Tibial artery (tissue), 4 donors: ENCODE measurements around the gene GLIS1.

Experiments used
- DNase-seq, 2 donors: peaks; one replicate each; pipeline ENCODE4 v3.0.0-alpha.2; 2019
- H3K27ac ChIP-seq, 2 donors: fragments of 200-600 bp; sonication (generic) in 1 of 2; 1 replicate in 1 of 2; 2 replicates in 1 of 2; pipeline ENCODE4 v1.5.1; 2018 to 2019; ENCODE audit warnings: mild to moderate bottlenecking in 1 of 2
- H3K27me3 ChIP-seq, 2 donors: fragments of 200-600 bp; sonication (generic) in 1 of 2; one replicate each; pipeline versions ENCODE4 v1.5.1 to v1.6.0; 2016 to 2019
- H3K36me3 ChIP-seq, 3 donors: fragments of 200-600 bp; sonication (generic) in 2 of 3; one replicate each; pipeline ENCODE4 v1.5.1; 2016 to 2019; ENCODE audit warnings: mild to moderate bottlenecking in 2 of 3
- H3K4me1 ChIP-seq, 4 donors: fragments of 200-600 bp; sonication (generic) in 2 of 4; 1 replicate in 3 of 4; 2 replicates in 1 of 4; pipeline ENCODE4 v1.5.1; 2016 to 2019
- H3K4me3 ChIP-seq, 2 donors: fragments of 200-600 bp; sonication (generic) in 1 of 2; 1 replicate in 1 of 2; 2 replicates in 1 of 2; pipeline ENCODE4 v1.5.1; 2018 to 2019; ENCODE audit warnings: mild to moderate bottlenecking in 2 of 2
- H3K9me3 ChIP-seq, 3 donors: fragments of 200-600 bp; sonication (generic) in 1 of 3; one replicate each; pipeline ENCODE4 v1.5.1; 2016 to 2019
- intact Hi-C: fragments of 100-400 bp; cut with DNase I; formaldehyde crosslinking; loops from one replicate; pipeline ENCODE4 v1.15.0; 2023; ENCODE audit warnings: low total_unique reads
- TF ChIP-seq, protein P1 (sequence below), 2 experiments: fragments of 200-600 bp in 1 of 2; fragments of 450-650 bp in 1 of 2; IDR thresholded peaks; one replicate each; pipeline ENCODE4 v1.5.1; 2017 to 2019; ENCODE audit warnings: antibody characterized with exemption in 2 of 2, mild to moderate bottlenecking in 1 of 2, moderate library complexity in 1 of 2

GLIS1 gene

DNA sequence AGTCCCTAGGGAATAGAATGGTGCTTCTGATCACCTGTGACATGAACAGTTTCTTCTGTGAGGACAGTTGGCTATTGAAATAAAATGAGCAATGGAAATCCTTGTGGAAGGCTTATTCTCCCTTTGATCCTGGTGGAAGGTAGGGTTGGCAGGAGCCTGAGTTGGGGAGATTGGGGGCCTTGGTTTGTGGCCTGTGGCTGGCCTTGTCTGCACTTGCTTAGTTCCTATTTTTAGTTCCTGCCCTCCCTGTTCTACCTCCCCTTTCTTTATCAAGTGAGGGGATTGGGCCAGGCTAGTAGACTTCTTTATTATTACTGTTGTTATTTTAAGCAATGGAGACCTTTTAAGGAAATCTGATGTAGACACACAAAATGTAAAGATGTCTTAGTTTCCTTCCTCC lies 271.6 kb downstream of the GLIS1 start:
- no peak for DNase-seq
- TF ChIP-seq, protein P1, sequence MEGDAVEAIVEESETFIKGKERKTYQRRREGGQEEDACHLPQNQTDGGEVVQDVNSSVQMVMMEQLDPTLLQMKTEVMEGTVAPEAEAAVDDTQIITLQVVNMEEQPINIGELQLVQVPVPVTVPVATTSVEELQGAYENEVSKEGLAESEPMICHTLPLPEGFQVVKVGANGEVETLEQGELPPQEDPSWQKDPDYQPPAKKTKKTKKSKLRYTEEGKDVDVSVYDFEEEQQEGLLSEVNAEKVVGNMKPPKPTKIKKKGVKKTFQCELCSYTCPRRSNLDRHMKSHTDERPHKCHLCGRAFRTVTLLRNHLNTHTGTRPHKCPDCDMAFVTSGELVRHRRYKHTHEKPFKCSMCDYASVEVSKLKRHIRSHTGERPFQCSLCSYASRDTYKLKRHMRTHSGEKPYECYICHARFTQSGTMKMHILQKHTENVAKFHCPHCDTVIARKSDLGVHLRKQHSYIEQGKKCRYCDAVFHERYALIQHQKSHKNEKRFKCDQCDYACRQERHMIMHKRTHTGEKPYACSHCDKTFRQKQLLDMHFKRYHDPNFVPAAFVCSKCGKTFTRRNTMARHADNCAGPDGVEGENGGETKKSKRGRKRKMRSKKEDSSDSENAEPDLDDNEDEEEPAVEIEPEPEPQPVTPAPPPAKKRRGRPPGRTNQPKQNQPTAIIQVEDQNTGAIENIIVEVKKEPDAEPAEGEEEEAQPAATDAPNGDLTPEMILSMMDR (IDR thresholded peaks at IDR 0.05): no peak
- intact Hi-C loops: no loop called here

DNA sequence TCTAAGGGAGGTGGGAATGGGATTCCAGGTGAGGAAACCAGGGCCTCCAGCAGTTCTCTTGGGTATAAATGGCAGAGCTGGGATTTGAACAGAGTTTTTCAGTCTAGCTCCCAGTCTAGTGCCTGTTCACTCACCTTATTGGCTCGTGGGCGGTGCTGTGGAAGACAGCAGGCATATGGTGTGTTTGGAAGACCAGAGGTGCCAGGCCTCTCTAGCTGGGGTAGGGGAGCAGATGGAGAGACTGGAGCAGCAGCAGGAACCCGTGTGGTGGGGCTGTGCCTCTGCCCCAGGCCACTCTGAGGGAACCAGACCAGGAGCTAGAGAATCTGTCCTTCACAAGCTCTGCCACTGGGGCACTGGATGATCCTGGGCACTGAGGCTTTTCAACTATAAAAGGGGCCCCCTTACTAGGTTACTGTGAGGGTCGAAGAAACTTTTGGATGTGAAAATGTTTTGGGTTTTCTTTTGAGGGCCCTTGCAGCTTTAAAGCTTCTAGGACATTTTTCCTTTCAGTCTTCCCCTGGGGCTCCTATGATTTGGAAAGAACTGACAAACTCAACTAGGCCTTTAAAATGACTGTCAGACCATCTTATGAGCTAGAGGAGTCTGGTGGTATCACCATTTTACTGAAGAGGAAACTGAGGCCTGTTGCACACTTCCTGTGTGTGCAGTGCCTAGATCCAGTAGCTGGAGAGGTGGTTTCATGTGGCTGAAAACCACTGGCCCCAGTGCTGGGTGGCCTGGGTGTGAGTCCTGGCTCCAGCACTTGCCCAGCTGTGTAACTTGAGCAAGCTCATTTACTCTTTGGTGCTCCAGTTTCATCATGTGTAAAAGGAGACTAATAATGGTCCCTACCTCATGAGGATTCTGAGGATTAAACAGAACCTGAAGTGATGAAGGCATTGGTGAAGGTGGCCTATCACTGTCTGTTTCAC lies 273.7 kb downstream of the GLIS1 start:
- Histone ChIP-seq H3K4me1 (no peaks in the 10 kb centered on the region), H3K4me3 (no peak overlapping the region), H3K27ac (no peak overlapping the region), H3K36me3 (no peaks in the 10 kb centered on the region), H3K27me3 (peaks cover 0 to 16% of the 10 kb centered on the region in 2 donors), H3K9me3 (no peaks in the 10 kb centered on the region)
- no peak for DNase-seq
- intact Hi-C loops: no loop called here
- TF ChIP-seq, protein P1 (IDR thresholded peaks at IDR 0.05): no peak

More for the DNA sequence above, 271.6 kb downstream of the GLIS1 start:
- no peak overlapping the region for H3K4me3 ChIP-seq
- H3K4me1 ChIP-seq: no peaks in the 10 kb centered on the region
- no peak overlapping the region for H3K27ac ChIP-seq
- H3K9me3 ChIP-seq: no peaks in the 10 kb centered on the region
- peaks cover 0 to 15% of the 10 kb centered on the region in 2 donors for H3K27me3 ChIP-seq
- H3K36me3 ChIP-seq: no peaks in the 10 kb centered on the region

DNA sequence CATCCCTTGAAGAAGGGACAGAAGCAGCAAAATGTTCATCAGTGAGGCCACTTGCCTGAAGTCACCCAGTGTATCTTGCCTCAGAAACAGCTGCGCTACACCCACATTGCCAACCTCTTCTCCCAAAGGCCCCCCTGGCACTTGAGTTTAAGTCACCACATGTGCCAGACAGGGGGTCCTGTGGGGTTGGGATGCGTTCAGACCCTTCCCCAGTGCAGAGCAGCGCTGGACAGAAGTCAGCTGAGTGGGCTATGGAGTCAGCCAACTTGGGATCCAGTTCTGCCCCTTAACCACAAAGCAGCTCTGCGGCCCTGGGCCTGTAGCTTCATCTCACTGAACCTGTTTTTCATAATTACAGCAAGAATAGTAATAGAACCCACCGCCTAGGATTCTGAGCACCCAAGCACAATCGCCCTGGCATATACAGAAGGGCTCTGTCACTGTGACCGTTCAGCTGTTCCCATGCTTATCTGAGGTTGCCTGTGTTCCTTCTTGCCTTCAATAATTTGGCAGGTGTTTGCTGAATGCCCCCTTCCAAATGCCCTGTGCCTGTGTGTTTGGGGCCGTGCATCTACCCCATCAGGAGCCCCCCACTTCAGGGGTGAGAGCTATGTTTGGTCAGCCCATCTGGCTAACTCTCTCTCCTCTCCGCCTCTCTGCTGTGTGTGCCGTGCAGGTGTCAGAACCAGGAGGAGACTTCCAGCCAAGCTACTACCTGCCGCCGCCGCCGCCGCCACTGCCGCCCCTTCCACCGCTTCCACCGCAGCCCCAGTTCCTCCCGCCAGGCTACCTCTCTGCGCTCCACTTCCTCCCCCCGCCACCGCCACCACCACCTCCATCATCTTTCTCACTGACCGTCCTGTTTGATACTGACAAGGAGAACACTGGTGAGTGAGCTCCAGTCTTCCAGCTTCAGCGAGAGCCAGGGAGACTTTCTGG lies 274.7 kb downstream of the GLIS1 start:
- no peak for DNase-seq
- Histone ChIP-seq H3K27ac (no peak overlapping the region), H3K9me3 (no peaks in the 10 kb centered on the region), H3K27me3 (peaks cover 0 to 12% of the 10 kb centered on the region in 2 donors), H3K36me3 (no peaks in the 10 kb centered on the region), H3K4me3 (no peak overlapping the region), H3K4me1 (no peaks in the 10 kb centered on the region)
- TF ChIP-seq, protein P1 (IDR thresholded peaks at IDR 0.05): no peak
- intact Hi-C loops: no loop called here

DNA sequence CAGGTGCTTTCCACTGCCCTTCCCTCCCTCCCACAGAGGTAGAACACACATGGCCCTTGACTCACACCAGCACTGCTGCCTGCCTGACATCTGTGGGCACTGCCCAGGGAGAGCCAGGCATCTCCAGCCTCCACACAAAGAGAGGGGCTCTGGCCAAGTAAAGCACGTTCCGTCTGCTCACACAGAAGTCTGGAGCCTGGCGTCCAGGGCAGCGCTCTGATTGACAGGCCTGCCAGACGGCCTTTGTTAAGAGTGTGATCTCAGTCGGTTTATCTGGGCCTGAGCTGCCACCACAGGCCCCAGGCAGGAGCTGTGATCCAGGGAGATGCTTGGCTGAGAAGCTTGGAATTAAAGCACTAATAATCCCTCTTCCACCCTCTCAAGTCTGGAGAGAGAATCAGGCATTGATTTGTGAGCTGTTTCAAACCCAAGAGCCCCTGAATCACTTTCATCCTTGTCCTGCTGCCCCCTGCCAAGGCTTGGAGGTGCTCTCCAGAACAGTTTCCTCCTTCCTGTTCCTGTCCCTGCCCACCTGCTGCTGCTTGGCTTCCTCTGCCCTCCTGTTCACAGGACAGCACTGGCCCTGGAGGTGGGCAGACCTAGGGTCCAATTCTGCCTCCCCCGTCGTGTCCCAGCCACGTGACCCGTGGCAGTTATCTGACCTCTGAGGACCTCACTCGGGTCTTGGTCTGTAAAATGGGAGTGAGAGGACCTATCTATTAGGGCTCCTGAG lies 276.0 kb downstream of the GLIS1 start:
- peaks cover 0 to 12% of the 10 kb centered on the region in 2 donors for H3K27me3 ChIP-seq
- intact Hi-C loops: no loop called here
- no peak overlapping the region for H3K4me3 ChIP-seq
- TF ChIP-seq, protein P1 (IDR thresholded peaks at IDR 0.05): no peak
- H3K27ac ChIP-seq: no peak overlapping the region
- H3K9me3 ChIP-seq: no peaks in the 10 kb centered on the region
- DNase-seq: no peak
- no peaks in the 10 kb centered on the region for H3K4me1 ChIP-seq
- no peaks in the 10 kb centered on the region for H3K36me3 ChIP-seq

DNA sequence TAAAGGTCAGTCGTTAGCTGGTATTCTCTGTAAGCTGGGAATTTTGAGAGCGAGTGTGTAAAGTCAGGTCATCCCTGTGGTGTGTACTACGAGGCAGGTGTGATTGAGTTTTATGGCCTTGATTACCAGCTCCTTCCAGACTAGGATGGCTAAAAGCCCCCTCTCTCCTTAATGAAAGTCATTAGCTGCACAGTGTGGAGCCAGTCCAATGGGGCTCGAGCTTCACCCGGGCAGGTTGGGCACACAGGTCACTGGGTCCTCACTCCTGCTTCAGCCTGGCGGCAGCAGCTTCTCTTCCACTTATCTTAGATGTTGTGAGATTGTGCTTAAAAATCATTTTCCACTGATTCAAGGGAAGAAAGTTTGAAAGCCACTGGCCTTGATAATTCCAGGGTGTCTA lies 276.8 kb downstream of the GLIS1 start:
- intact Hi-C loops: no loop called here
- DNase-seq: no peak

More for the DNA sequence above, 276.8 kb downstream of the GLIS1 start:
- H3K4me1 ChIP-seq: no peaks in the 10 kb centered on the region
- H3K36me3 ChIP-seq: no peaks in the 10 kb centered on the region
- H3K27me3 ChIP-seq: peaks cover 0 to 12% of the 10 kb centered on the region in 2 donors
- H3K27ac ChIP-seq: no peak overlapping the region
- TF ChIP-seq, protein P1 (IDR thresholded peaks at IDR 0.05): no peak
- no peak overlapping the region for H3K4me3 ChIP-seq
- no peaks in the 10 kb centered on the region for H3K9me3 ChIP-seq
